KMS-11 (cell line): ENCODE data around the gene ACTA2.

Experiments
- H2AFZ ChIP-seq: fragments of 200-600 bp; sonication (generic); 2 replicates; pipeline ENCODE4 v1.6.1; 2016; ENCODE audit warnings: antibody characterized with exemption, mixed run types, low read depth
- H3K27ac ChIP-seq: fragments of 200-600 bp; sonication (generic); 2 replicates; pipeline ENCODE4 v1.6.1; 2016; ENCODE audit warnings: mild to moderate bottlenecking, mixed run types
- H3K27me3 ChIP-seq: fragments of 200-600 bp; sonication (generic); 2 replicates; pipeline ENCODE4 v1.6.1; 2017; ENCODE audit warnings: mild to moderate bottlenecking, low read depth, mixed run types, moderate library complexity; ENCODE audit not compliant: insufficient read depth
- H3K36me3 ChIP-seq: fragments of 200-600 bp; sonication (generic); 2 replicates; pipeline ENCODE4 v1.6.1; 2017; ENCODE audit warnings: mild to moderate bottlenecking, mixed run types; ENCODE audit not compliant: insufficient read depth
- H3K4me1 ChIP-seq: fragments of 200-600 bp; sonication (generic); 2 replicates; pipeline ENCODE4 v1.6.1; 2016; ENCODE audit warnings: mild to moderate bottlenecking, low read depth, mixed run types; ENCODE audit not compliant: poor library complexity, severe bottlenecking
- H3K4me2 ChIP-seq: fragments of 200-600 bp; sonication (generic); 2 replicates; pipeline ENCODE4 v1.7.0; 2016; ENCODE audit warnings: mild to moderate bottlenecking, mixed run types
- H3K4me3 ChIP-seq: fragments of 200-600 bp; sonication (generic); IDR thresholded peaks from 2 replicates; pipeline ENCODE4 v1.6.1; 2017; ENCODE audit warnings: low read depth, low read length, mixed read lengths; ENCODE audit not compliant: insufficient read depth
- H3K79me2 ChIP-seq: fragments of 200-600 bp; sonication (generic); 2 replicates; pipeline ENCODE4 v1.6.1; 2016; ENCODE audit warnings: low read depth, mixed run types; ENCODE audit not compliant: insufficient read depth
- H3K9ac ChIP-seq: fragments of 200-600 bp; sonication (generic); 2 replicates; pipeline ENCODE4 v1.6.1; 2016; ENCODE audit warnings: mild to moderate bottlenecking, mixed run types
- H4K20me1 ChIP-seq: fragments of 200-600 bp; sonication (generic); 2 replicates; pipeline ENCODE4 v1.6.1; 2016; ENCODE audit warnings: mild to moderate bottlenecking, mixed run types; ENCODE audit not compliant: insufficient read depth
- TF ChIP-seq, protein P1 (sequence below): fragments of 200-600 bp; sonication (generic); conservative IDR thresholded peaks from 2 replicates; pipeline ENCODE4 v1.6.1; 2017; ENCODE audit warnings: low read depth, mild to moderate bottlenecking, antibody characterized with exemption, low read length, moderate library complexity, mixed read lengths

Gene ACTA2

DNA sequence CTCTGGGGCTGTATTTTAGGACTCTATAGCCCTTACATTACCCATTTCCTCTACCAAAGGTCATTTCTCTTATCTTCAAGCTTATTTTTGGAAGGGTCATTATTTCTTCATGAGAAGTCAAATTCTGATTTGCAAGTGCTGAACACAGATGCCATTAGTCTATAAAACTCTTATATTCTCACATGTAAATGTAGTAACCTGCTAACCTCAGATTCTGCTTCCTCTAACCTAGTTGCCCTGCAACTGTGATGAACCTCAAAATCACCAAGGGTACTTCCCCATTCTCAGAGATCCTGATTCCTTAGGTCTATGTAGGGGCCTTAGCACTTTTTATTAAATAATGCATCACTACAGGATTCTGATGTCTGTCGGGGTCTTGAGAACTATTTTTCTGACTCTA is 44.4 kb upstream of the ACTA2 start:
- Histone ChIP-seq H4K20me1 (peaks cover 6% of the 10 kb centered on the region), H3K79me2 (peaks cover 100% of the 10 kb centered on the region), H3K27ac (peak overlapping the region; percentile 12; the same call in 1 of the 2 replicates), H3K4me1 (peaks cover 84% of the 10 kb centered on the region), H3K27me3 (no peaks in the 10 kb centered on the region), H3K9ac (no peak overlapping the region), H3K36me3 (no peaks in the 10 kb centered on the region), H3K4me2 (peak overlapping the region; percentile 89), H3K4me3 (no peak overlapping the region), H2AFZ (no peak overlapping the region)
- TF ChIP-seq, protein P1, sequence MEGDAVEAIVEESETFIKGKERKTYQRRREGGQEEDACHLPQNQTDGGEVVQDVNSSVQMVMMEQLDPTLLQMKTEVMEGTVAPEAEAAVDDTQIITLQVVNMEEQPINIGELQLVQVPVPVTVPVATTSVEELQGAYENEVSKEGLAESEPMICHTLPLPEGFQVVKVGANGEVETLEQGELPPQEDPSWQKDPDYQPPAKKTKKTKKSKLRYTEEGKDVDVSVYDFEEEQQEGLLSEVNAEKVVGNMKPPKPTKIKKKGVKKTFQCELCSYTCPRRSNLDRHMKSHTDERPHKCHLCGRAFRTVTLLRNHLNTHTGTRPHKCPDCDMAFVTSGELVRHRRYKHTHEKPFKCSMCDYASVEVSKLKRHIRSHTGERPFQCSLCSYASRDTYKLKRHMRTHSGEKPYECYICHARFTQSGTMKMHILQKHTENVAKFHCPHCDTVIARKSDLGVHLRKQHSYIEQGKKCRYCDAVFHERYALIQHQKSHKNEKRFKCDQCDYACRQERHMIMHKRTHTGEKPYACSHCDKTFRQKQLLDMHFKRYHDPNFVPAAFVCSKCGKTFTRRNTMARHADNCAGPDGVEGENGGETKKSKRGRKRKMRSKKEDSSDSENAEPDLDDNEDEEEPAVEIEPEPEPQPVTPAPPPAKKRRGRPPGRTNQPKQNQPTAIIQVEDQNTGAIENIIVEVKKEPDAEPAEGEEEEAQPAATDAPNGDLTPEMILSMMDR, result no peak

DNA sequence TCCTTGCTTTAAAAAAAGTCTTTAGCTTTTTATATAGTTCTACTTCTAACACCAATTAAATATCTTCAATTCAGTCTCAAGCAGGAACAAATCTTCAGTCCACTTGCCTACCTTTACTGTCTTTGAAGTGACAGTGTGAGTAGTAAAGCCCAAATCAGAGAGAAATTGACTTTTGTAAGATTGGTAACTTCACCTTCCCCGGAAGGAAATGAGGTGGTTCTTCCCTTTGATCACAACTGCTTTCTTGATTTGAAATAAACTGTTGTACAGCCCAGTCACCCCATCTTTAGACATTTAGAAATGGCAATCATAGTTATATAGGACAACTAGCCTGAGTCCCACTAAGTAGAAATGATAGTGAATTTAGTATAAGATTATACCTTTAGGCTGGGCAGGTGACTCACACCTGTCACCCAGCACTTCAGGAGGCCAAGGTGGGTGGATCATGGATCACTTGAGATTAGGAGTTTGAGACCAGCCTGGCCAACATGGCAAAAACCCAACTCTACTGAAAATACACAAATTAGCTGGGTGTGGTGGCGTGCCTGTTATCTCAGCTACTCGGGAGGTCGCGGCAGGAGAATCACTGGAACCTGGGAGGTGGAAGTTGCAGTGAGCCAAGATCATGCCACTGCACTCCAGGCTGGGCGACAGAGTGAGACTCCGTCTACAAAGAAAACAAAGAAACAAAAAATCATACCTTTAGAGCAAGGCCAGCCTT is 42.7 kb upstream of the ACTA2 start:
- Histone ChIP-seq H4K20me1 (no peaks in the 10 kb centered on the region; the same call in 1 of the 2 replicates), H3K4me1 (peaks cover 68% of the 10 kb centered on the region), H3K27ac (peak overlapping the region; percentile 31; the same call in 1 of the 2 replicates)

DNA sequence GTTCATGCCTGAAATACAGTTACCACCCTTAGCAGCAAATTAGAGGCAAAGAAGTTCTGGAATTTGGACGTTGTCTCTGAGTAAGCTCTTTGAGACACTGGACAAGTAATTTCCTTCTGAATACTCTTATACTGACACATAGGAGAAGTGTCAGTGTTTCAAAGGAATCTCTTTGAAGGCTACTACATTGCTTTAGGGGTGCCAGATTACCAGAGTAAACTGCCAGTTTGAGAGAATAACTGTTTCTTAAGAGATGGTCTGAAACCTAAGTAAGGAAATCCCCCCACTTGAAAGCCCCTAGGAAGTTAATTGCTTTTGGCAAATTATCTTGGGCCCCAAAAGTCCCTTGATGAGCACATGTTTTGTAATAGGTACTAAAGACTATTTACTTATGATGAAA is 41.4 kb upstream of the ACTA2 start:
- peaks cover 87% of the 10 kb centered on the region for H3K79me2 ChIP-seq
- H3K4me1 ChIP-seq, result peaks cover 67% of the 10 kb centered on the region
- no peak overlapping the region for H2AFZ ChIP-seq

More for the DNA sequence above, 42.7 kb upstream of the ACTA2 start:
- no peaks in the 10 kb centered on the region for H3K36me3 ChIP-seq
- H3K4me3 ChIP-seq, result no peak overlapping the region
- H3K9ac ChIP-seq, result no peak overlapping the region
- H2AFZ ChIP-seq, result no peak overlapping the region
- peak overlapping the region; percentile 89 for H3K4me2 ChIP-seq
- TF ChIP-seq, protein P1, result no peak
- no peaks in the 10 kb centered on the region for H3K27me3 ChIP-seq
- peaks cover 100% of the 10 kb centered on the region for H3K79me2 ChIP-seq

DNA sequence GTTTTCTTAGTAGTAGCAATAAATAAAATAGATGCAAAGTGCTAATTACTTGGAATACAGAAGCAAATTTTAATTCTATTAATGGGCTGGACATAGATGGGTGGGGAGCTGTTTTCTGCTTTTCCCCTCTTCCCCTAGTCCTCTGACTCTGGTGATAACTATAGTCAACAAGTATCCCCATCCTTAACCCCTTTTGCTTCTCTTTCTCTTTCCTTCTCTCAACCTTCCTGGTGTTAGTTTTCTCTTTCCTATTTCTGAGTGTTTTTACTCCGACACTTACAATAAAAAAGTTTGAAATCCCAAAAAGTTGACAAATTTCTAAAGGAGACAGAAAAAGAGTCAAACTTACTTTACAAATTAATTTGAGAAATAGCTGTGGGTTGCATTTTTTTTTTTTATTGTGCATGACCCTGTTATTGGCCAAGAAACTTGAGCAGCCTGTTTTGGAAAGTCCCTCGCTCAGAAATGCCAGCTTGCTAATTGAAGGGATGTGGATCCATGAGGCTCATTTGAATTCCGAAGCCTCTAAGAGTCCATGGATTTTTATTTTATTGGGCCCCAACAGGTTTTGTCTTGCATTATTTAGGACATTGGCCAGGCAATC is 40.5 kb upstream of the ACTA2 start:
- Histone ChIP-seq H3K79me2 (peaks cover 77% of the 10 kb centered on the region), H3K4me3 (no peak overlapping the region), H3K36me3 (no peaks in the 10 kb centered on the region), H2AFZ (no peak overlapping the region), H3K27me3 (no peaks in the 10 kb centered on the region), H3K9ac (peak overlapping the region; percentile 98), H3K4me2 (peak overlapping the region; percentile 89), H3K4me1 (peaks cover 67% of the 10 kb centered on the region), H3K27ac (peak overlapping the region; percentile 94), H4K20me1 (no peaks in the 10 kb centered on the region; the same call in 1 of the 2 replicates)
- TF ChIP-seq, protein P1, result no peak

More for the DNA sequence above, 41.4 kb upstream of the ACTA2 start:
- Histone ChIP-seq H4K20me1 (no peaks in the 10 kb centered on the region; the same call in 1 of the 2 replicates), H3K9ac (peak overlapping the region; percentile 98), H3K4me2 (peak overlapping the region; percentile 89), H3K27me3 (no peaks in the 10 kb centered on the region), H3K36me3 (no peaks in the 10 kb centered on the region), H3K27ac (peak overlapping the region; percentile 94), H3K4me3 (no peak overlapping the region)
- TF ChIP-seq, protein P1, result no peak
